ENCODE data around the gene RMC1. TPM values are rescaled to one million over a fixed set of nuclear protein-coding genes. Genes with fewer than 3 reads are reported as not detected.

Gene RMC1
- total RNA-seq, 4 donors from 2014 or later: 4.4 to 34.1 (median 26.6) TPM

DNA sequence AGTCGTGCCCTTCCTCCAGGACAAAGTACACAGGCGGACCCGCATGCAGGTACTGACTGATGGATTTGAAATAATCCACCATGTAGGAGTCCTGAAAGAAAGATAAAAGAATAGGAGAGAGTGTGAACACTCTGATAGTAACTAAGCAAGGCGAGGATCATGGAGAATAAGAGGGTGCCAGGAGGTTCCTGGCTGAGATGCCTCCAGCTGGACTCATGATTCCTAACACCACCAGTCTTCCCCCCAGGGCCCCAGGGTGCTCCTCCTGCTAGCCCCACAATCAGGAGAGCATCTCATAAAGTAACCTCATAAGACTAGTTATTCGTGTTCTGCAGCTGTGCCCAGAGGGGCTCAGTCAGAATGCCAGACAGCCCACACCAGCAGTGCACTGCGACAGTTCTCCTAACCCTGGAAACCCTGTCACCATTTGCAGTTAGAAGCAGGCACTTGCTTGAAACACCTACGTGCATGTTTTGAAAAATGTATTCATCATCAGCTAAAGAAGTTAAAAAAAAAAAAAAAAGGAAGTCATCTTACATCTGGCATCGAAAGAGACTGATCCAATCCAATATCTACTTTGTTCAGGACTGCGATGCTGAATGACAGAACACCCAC is 36.7 kb downstream of the RMC1 start:
- in situ Hi-C loops (cut with MboI; ENCODE audit: low pct_ligation_motif_present in 1 of 4, low pct_unique_long_range_greater_than_20kb in 1 of 4, low sequenced_read_pairs in 3 of 4): no loop called here

DNA sequence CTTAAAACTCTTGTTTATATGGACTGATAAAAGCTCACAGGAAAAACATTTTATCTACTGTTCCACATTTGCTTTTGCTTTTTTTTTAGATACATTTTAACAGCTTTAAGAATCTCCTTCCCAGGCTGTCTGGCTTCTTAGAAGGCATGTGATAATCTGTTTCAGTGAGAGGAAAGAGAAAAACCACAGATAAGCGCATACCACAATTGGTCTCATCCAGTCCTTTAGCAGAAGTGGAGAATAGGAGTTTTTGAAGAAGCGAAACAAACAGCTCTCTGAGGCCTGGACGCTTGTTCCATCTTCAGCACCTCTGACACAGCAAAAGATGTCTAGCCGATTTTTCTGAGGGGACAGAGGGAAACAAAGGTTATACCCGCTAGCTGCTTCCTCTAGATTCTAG is 37.6 kb downstream of the RMC1 start:
- Histone ChIP-seq H3K4me3 (no peak overlapping the region), H3K36me3 (peaks cover 0 to 84% (median 39%) of the 10 kb centered on the region in 4 donors), H3K4me1 (no peaks in the 10 kb centered on the region), H3K27ac (peak overlapping the region in 1 of 4 donors; percentile 22), H3K9me3 (no peaks in the 10 kb centered on the region), H3K27me3 (no peaks in the 10 kb centered on the region)
- intact Hi-C loops (cut with DNase I; ENCODE audit: low total_unique reads): no loop called here
- WGBS, 2 donors (ENCODE audit: low coverage in 1 of 2): 62 to 78% methylated on average over 5 of the region's 5 CpGs
- TF ChIP-seq EP300 (IDR thresholded peaks at IDR 0.05; ENCODE audit: low read depth) (no peak), POLR2AphosphoS5 (IDR thresholded peaks at IDR 0.05) (no peak), POLR2A (IDR thresholded peaks at IDR 0.05) (no peak)
- TF ChIP-seq, protein P1, sequence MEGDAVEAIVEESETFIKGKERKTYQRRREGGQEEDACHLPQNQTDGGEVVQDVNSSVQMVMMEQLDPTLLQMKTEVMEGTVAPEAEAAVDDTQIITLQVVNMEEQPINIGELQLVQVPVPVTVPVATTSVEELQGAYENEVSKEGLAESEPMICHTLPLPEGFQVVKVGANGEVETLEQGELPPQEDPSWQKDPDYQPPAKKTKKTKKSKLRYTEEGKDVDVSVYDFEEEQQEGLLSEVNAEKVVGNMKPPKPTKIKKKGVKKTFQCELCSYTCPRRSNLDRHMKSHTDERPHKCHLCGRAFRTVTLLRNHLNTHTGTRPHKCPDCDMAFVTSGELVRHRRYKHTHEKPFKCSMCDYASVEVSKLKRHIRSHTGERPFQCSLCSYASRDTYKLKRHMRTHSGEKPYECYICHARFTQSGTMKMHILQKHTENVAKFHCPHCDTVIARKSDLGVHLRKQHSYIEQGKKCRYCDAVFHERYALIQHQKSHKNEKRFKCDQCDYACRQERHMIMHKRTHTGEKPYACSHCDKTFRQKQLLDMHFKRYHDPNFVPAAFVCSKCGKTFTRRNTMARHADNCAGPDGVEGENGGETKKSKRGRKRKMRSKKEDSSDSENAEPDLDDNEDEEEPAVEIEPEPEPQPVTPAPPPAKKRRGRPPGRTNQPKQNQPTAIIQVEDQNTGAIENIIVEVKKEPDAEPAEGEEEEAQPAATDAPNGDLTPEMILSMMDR (IDR thresholded peaks at IDR 0.05): no peak
- DNase-seq: no peak
- in situ Hi-C loops (cut with MboI; ENCODE audit: low pct_ligation_motif_present in 1 of 4, low pct_unique_long_range_greater_than_20kb in 1 of 4, low sequenced_read_pairs in 3 of 4): no loop called here

More for the DNA sequence above, 36.7 kb downstream of the RMC1 start:
- peaks cover 0 to 88% (median 41%) of the 10 kb centered on the region in 4 donors for H3K36me3 ChIP-seq
- intact Hi-C loops (cut with DNase I; ENCODE audit: low total_unique reads): no loop called here
- WGBS, 2 donors (ENCODE audit: low coverage in 1 of 2): 77 to 89% methylated on average over 4 to 9 of the region's 9 CpGs
- H3K27me3 ChIP-seq: no peaks in the 10 kb centered on the region
- no peak overlapping the region for H3K27ac ChIP-seq
- no peaks in the 10 kb centered on the region for H3K9me3 ChIP-seq
- no peak for DNase-seq
- TF ChIP-seq POLR2AphosphoS5 (IDR thresholded peaks at IDR 0.05) (no peak), EP300 (IDR thresholded peaks at IDR 0.05; ENCODE audit: low read depth) (no peak), POLR2A (IDR thresholded peaks at IDR 0.05) (no peak)
- no peaks in the 10 kb centered on the region for H3K4me1 ChIP-seq
- H3K4me3 ChIP-seq: no peak overlapping the region

DNA sequence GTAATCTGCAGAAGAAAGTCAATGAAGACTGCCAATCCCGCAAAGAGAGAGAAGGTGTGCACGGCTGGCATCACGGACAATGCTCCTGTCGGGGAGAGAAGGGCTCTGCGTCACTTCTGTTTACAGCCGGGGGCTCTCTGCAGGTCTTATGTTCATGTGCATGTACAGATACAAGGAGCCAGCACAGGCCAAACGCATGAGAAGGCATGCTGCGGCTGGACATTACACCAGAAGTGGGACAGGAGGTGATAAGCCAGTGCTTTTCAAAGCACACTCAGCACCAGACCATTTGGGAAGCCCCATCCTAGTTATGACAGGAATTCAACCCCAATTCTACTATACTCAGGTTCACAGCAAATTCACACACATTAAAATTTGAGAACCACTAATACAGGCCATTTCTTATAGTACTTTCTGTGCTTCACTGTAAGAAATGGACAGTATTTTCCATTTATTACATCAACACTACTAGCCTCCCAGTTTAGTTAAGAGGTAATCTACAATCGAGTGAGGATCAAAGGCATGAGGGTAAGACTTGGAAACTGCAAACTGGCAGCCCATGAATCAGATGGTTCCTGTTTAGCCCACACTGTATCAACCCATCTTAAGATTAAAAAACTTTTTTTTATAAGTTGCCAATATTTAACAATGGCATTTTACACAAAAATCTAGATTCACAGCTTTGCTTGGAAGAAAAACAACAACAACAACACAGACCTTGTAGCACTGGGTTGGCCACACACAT is 38.2 kb downstream of the RMC1 start:
- in situ Hi-C loops (cut with MboI; ENCODE audit: low pct_ligation_motif_present in 1 of 4, low pct_unique_long_range_greater_than_20kb in 1 of 4, low sequenced_read_pairs in 3 of 4) (no loop called here), intact Hi-C loops (cut with DNase I; ENCODE audit: low total_unique reads) (no loop called here)
- 79 to 91% methylated on average over 1 to 9 of the region's 9 CpGs for WGBS, 2 donors (ENCODE audit: low coverage in 1 of 2)
- H3K36me3 ChIP-seq: peaks cover 0 to 80% (median 35%) of the 10 kb centered on the region in 4 donors
- no peaks in the 10 kb centered on the region for H3K4me1 ChIP-seq
- H3K27me3 ChIP-seq: no peaks in the 10 kb centered on the region
- H3K9me3 ChIP-seq: no peaks in the 10 kb centered on the region
- TF ChIP-seq POLR2AphosphoS5 (IDR thresholded peaks at IDR 0.05): no peak
- TF ChIP-seq, protein P1 (IDR thresholded peaks at IDR 0.05): no peak
- TF ChIP-seq EP300 (IDR thresholded peaks at IDR 0.05; ENCODE audit: low read depth): no peak
- no peak for TF ChIP-seq POLR2A (IDR thresholded peaks at IDR 0.05)
- H3K4me3 ChIP-seq: no peak overlapping the region
- DNase-seq: no peak
- H3K27ac ChIP-seq: peak overlapping the region in 1 of 4 donors; percentile 22

DNA sequence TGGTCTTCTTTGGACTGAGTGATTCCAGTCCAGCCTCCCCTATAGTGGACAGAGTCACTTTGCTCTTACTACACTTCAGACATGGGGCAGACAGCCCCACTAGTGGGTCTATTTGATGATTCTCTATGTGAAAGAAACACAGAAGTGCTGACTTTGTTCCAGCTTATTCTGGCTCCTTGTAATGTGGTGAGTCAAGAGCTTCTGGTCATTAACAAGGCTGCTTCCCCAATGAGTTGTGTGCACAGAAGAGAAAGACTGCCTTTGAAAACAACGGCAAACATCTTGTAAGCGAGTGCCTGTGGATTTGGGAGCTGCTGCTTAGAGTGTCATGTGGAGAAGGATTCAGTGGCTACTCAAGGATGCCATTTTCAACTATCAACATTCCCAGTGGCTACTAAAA is 39.1 kb downstream of the RMC1 start:
- Histone ChIP-seq H3K36me3 (peaks cover 0 to 75% (median 31%) of the 10 kb centered on the region in 4 donors), H3K4me3 (no peak overlapping the region), H3K27ac (no peak overlapping the region), H3K9me3 (no peaks in the 10 kb centered on the region), H3K4me1 (no peaks in the 10 kb centered on the region), H3K27me3 (no peaks in the 10 kb centered on the region)
- DNase-seq: no peak
- TF ChIP-seq EP300 (IDR thresholded peaks at IDR 0.05; ENCODE audit: low read depth): no peak
- TF ChIP-seq, protein P1 (IDR thresholded peaks at IDR 0.05): no peak
- TF ChIP-seq POLR2A (IDR thresholded peaks at IDR 0.05): no peak
- TF ChIP-seq POLR2AphosphoS5 (IDR thresholded peaks at IDR 0.05): no peak
- intact Hi-C loops (cut with DNase I; ENCODE audit: low total_unique reads): no loop called here
- in situ Hi-C loops (cut with MboI; ENCODE audit: low pct_ligation_motif_present in 1 of 4, low pct_unique_long_range_greater_than_20kb in 1 of 4, low sequenced_read_pairs in 3 of 4): no loop called here
- WGBS, 2 donors (ENCODE audit: low coverage in 1 of 2): 95% methylated on average over 2 of the region's 2 CpGs; no CpG with 5 or more reads in 1 of the 2 donors

Data from transverse colon (tissue), 4 donors.